ENCODE results near the gene NEK7.
A peak's percentile ranks its signal among the peaks of the same experiment; 100 is the strongest.
"Not testable (repeated sequence)": the region's sequence is repeated elsewhere in the genome, so short reads cannot be mapped to it uniquely, and the experiment has no call there.

The NEK7 gene

DNA sequence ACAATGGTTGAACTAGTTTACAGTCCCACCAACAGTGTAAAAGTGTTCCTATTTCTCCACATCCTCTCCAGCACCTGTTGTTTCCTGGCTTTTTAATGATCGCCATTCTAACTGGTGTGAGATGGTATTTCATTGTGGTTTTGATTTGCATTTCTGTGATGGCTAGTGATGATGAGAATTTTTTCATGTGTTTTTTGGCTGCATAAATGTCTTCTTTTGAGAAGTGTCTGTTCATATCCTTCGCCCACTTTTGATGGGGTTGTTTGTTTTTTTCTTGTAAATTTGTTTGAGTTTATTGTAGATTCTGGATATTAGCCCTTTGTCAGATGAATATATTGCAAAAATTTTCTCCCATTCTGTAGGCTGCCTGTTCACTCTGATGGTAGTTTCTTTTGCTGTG lies 70.7 kb downstream of the NEK7 start:
- H3K4me1 ChIP-seq (ENCODE audit: control insufficient read depth, insufficient read depth, low read length); H3K4me3 ChIP-seq (ENCODE audit: low read depth, low read length); H3K36me3 ChIP-seq (ENCODE audit: control insufficient read depth, insufficient read depth, low read length); H3K27me3 ChIP-seq (ENCODE audit: control insufficient read depth, insufficient read depth, low read length); H3K9me3 ChIP-seq (ENCODE audit: control insufficient read depth, insufficient read depth, low read length); H3K9ac ChIP-seq (ENCODE audit: low read depth, low read length): not testable (repeated sequence)

- H3K9ac ChIP-seq (ENCODE audit: low read depth, low read length), result no peak overlapping the region
- H3K27me3 ChIP-seq (ENCODE audit: control insufficient read depth, insufficient read depth, low read length), result no peaks in the 10 kb centered on the region
- H3K4me3 ChIP-seq (ENCODE audit: low read depth, low read length), result no peak overlapping the region
- H3K36me3 ChIP-seq (ENCODE audit: control insufficient read depth, insufficient read depth, low read length), result no peaks in the 10 kb centered on the region
- H3K9me3 ChIP-seq (ENCODE audit: control insufficient read depth, insufficient read depth, low read length), result no peaks in the 10 kb centered on the region
- H3K4me1 ChIP-seq (ENCODE audit: control insufficient read depth, insufficient read depth, low read length), result peaks cover 17% of the 10 kb centered on the region
These were observed 72.1 kb downstream of the NEK7 start for GRCh38 chr1:198228925-198229324.

GRCh38 chr1:198231779-198232178 lies 75.0 kb downstream of the NEK7 start:
- H3K4me3 ChIP-seq (ENCODE audit: low read depth, low read length), result no peak overlapping the region
- H3K27me3 ChIP-seq (ENCODE audit: control insufficient read depth, insufficient read depth, low read length), result no peaks in the 10 kb centered on the region
- H3K9ac ChIP-seq (ENCODE audit: low read depth, low read length), result no peak overlapping the region
- H3K9me3 ChIP-seq (ENCODE audit: control insufficient read depth, insufficient read depth, low read length), result no peaks in the 10 kb centered on the region
- H3K4me1 ChIP-seq (ENCODE audit: control insufficient read depth, insufficient read depth, low read length), result peaks cover 25% of the 10 kb centered on the region
- H3K36me3 ChIP-seq (ENCODE audit: control insufficient read depth, insufficient read depth, low read length), result no peaks in the 10 kb centered on the region

- Histone ChIP-seq H3K4me1 (ENCODE audit: control insufficient read depth, insufficient read depth, low read length) (peaks cover 25% of the 10 kb centered on the region), H3K4me3 (ENCODE audit: low read depth, low read length) (no peak overlapping the region), H3K9me3 (ENCODE audit: control insufficient read depth, insufficient read depth, low read length) (no peaks in the 10 kb centered on the region), H3K36me3 (ENCODE audit: control insufficient read depth, insufficient read depth, low read length) (no peaks in the 10 kb centered on the region), H3K9ac (ENCODE audit: low read depth, low read length) (no peak overlapping the region), H3K27me3 (ENCODE audit: control insufficient read depth, insufficient read depth, low read length) (no peaks in the 10 kb centered on the region)
These were observed 75.6 kb downstream of the NEK7 start for GRCh38 chr1:198232378-198232777.

DNA sequence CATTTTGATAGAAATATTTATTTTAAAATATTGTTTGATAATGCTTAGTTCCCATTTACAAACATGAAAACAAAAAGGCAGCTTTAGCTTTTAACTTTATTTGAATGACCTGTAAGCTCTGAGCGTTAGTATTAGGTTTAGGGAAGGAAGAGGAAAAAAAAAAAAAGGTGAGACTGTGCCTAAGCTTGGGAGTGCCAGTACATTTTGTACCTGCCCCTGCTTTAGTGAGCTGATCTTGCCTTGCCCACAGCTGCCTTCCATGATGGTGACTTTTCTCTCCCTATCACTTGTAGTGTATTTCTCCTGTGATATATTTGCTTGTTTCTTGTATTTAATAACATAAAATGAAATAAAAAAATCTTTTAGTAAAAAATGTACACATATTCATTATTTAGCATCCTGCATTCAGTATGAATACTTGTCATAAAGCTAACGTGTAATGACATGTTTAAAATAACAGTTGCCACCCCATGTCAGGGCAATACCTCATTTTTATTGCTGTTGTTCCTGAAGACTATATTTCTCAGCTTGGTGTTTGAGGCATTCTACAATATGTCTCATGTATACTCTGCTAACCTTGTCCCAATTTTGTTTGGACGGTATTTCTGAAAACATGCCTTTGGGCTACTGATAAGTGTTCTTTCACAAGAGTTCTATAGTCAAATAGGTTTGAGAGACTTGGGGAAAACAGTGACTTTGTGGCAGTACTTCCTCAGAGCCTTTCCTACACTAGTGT lies 76.3 kb downstream of the NEK7 start:
- H3K9me3 ChIP-seq (ENCODE audit: control insufficient read depth, insufficient read depth, low read length), result no peaks in the 10 kb centered on the region
- H3K4me1 ChIP-seq (ENCODE audit: control insufficient read depth, insufficient read depth, low read length), result peaks cover 25% of the 10 kb centered on the region
- no peak overlapping the region for H3K9ac ChIP-seq (ENCODE audit: low read depth, low read length)
- H3K27me3 ChIP-seq (ENCODE audit: control insufficient read depth, insufficient read depth, low read length), result no peaks in the 10 kb centered on the region
- no peaks in the 10 kb centered on the region for H3K36me3 ChIP-seq (ENCODE audit: control insufficient read depth, insufficient read depth, low read length)
- no peak overlapping the region for H3K4me3 ChIP-seq (ENCODE audit: low read depth, low read length)

- Histone ChIP-seq H3K27me3 (ENCODE audit: control insufficient read depth, insufficient read depth, low read length) (no peaks in the 10 kb centered on the region), H3K4me1 (ENCODE audit: control insufficient read depth, insufficient read depth, low read length) (peaks cover 25% of the 10 kb centered on the region), H3K9ac (ENCODE audit: low read depth, low read length) (peak overlapping the region; percentile 26), H3K36me3 (ENCODE audit: control insufficient read depth, insufficient read depth, low read length) (no peaks in the 10 kb centered on the region), H3K9me3 (ENCODE audit: control insufficient read depth, insufficient read depth, low read length) (no peaks in the 10 kb centered on the region), H3K4me3 (ENCODE audit: low read depth, low read length) (no peak overlapping the region)
These were observed 77.9 kb downstream of the NEK7 start for GRCh38 chr1:198234520-198235251.

DNA sequence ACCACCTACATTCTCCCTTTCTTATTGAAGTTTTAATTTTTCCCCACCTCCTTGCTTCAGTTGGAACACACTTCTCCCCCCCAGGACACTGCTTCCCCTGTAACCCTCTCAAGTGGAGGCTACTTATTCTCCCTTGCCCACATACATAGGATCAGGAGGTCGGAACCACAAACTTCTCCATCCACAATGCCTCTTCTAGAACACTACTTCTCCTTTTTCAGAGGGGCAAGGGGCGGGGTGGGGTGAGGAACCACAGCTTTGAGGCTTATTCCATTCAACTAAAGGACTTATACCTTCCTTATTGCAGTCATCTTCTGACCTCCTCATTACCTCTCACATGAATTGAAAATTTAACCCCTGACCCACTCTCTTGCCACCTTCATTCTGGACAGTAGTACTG lies 81.3 kb downstream of the NEK7 start:
- Histone ChIP-seq H3K36me3 (ENCODE audit: control insufficient read depth, insufficient read depth, low read length) (no peaks in the 10 kb centered on the region), H3K4me3 (ENCODE audit: low read depth, low read length) (no peak overlapping the region), H3K27me3 (ENCODE audit: control insufficient read depth, insufficient read depth, low read length) (no peaks in the 10 kb centered on the region), H3K9ac (ENCODE audit: low read depth, low read length) (no peak overlapping the region), H3K4me1 (ENCODE audit: control insufficient read depth, insufficient read depth, low read length) (peaks cover 14% of the 10 kb centered on the region), H3K9me3 (ENCODE audit: control insufficient read depth, insufficient read depth, low read length) (no peaks in the 10 kb centered on the region)

GRCh38 chr1:198241553-198241952 lies 84.8 kb downstream of the NEK7 start:
- H3K27me3 ChIP-seq (ENCODE audit: control insufficient read depth, insufficient read depth, low read length), result no peaks in the 10 kb centered on the region
- H3K9ac ChIP-seq (ENCODE audit: low read depth, low read length), result no peak overlapping the region
- no peaks in the 10 kb centered on the region for H3K36me3 ChIP-seq (ENCODE audit: control insufficient read depth, insufficient read depth, low read length)
- peaks cover 6% of the 10 kb centered on the region for H3K4me1 ChIP-seq (ENCODE audit: control insufficient read depth, insufficient read depth, low read length)
- H3K4me3 ChIP-seq (ENCODE audit: low read depth, low read length), result no peak overlapping the region
- no peaks in the 10 kb centered on the region for H3K9me3 ChIP-seq (ENCODE audit: control insufficient read depth, insufficient read depth, low read length)

- no peak overlapping the region for H3K9ac ChIP-seq (ENCODE audit: low read depth, low read length)
- H3K27me3 ChIP-seq (ENCODE audit: control insufficient read depth, insufficient read depth, low read length), result no peaks in the 10 kb centered on the region
- H3K4me3 ChIP-seq (ENCODE audit: low read depth, low read length), result no peak overlapping the region
These were observed 88.0 kb downstream of the NEK7 start for GRCh38 chr1:198244772-198245171.

GRCh38 chr1:198245379-198245778 lies 88.6 kb downstream of the NEK7 start:
- no peak overlapping the region for H3K4me3 ChIP-seq (ENCODE audit: low read depth, low read length)
- H3K9me3 ChIP-seq (ENCODE audit: control insufficient read depth, insufficient read depth, low read length), result no peaks in the 10 kb centered on the region
- peaks cover 7% of the 10 kb centered on the region for H3K4me1 ChIP-seq (ENCODE audit: control insufficient read depth, insufficient read depth, low read length)
- H3K36me3 ChIP-seq (ENCODE audit: control insufficient read depth, insufficient read depth, low read length), result no peaks in the 10 kb centered on the region
- H3K27me3 ChIP-seq (ENCODE audit: control insufficient read depth, insufficient read depth, low read length), result no peaks in the 10 kb centered on the region
- H3K9ac ChIP-seq (ENCODE audit: low read depth, low read length), result no peak overlapping the region

More at GRCh38 chr1:198244772-198245171, 88.0 kb downstream of the NEK7 start:
- Histone ChIP-seq H3K36me3 (ENCODE audit: control insufficient read depth, insufficient read depth, low read length) (no peaks in the 10 kb centered on the region), H3K4me1 (ENCODE audit: control insufficient read depth, insufficient read depth, low read length) (peaks cover 7% of the 10 kb centered on the region), H3K9me3 (ENCODE audit: control insufficient read depth, insufficient read depth, low read length) (no peaks in the 10 kb centered on the region)

GRCh38 chr1:198246337-198246736 lies 89.5 kb downstream of the NEK7 start:
- Histone ChIP-seq H3K4me1 (ENCODE audit: control insufficient read depth, insufficient read depth, low read length) (peaks cover 7% of the 10 kb centered on the region), H3K4me3 (ENCODE audit: low read depth, low read length) (no peak overlapping the region), H3K9me3 (ENCODE audit: control insufficient read depth, insufficient read depth, low read length) (no peaks in the 10 kb centered on the region), H3K36me3 (ENCODE audit: control insufficient read depth, insufficient read depth, low read length) (no peaks in the 10 kb centered on the region), H3K9ac (ENCODE audit: low read depth, low read length) (no peak overlapping the region), H3K27me3 (ENCODE audit: control insufficient read depth, insufficient read depth, low read length) (no peaks in the 10 kb centered on the region)

DNA sequence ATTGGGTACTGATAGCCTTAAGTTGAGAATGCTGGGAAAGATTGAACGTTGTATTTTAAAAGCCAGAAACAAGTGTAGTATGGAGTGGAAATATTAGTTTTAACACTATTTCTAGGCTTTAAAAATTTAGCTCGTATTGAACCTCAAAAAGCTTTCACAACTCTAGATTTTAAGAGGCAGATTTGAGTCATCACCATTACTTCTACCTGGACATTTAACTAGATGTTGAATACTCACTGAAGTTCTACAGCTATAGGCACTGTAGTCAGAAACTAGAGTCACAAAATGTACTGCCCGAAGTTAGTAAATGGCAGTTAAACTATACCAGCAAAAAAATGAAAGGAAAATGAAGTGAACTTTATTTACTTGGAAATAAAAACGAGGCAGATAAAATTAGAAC lies 96.5 kb downstream of the NEK7 start:
- H3K9ac ChIP-seq (ENCODE audit: low read depth, low read length), result no peak overlapping the region
- H3K4me1 ChIP-seq (ENCODE audit: control insufficient read depth, insufficient read depth, low read length), result peaks cover 14% of the 10 kb centered on the region
- H3K9me3 ChIP-seq (ENCODE audit: control insufficient read depth, insufficient read depth, low read length), result no peaks in the 10 kb centered on the region
- no peak overlapping the region for H3K4me3 ChIP-seq (ENCODE audit: low read depth, low read length)
- H3K27me3 ChIP-seq (ENCODE audit: control insufficient read depth, insufficient read depth, low read length), result no peaks in the 10 kb centered on the region
- H3K36me3 ChIP-seq (ENCODE audit: control insufficient read depth, insufficient read depth, low read length), result no peaks in the 10 kb centered on the region

Data from iPS-15b (cell line).